Activated CD8-positive, alpha-beta memory T cell treated with anti-CD3 and anti-CD28 coated beads, Interleukin-2, amount 50 U/mL, for 1 hour (primary cell): ENCODE measurements around the gene LRG1.

Experiments
- DNase-seq: peaks from one replicate; pipeline ENCODE4 v3.0.0-alpha.2; 2020; ENCODE audit errors: extremely low read depth

LRG1 gene

GRCh38 chr19:4508698-4509097, 31.1 kb downstream of the LRG1 start:
- DNase-seq = no peak

- no peak for DNase-seq
Observed at GRCh38 chr19:4507804-4508203, 32.0 kb downstream of the LRG1 start.

GRCh38 chr19:4507150-4507452, 32.7 kb downstream of the LRG1 start:
- DNase-seq = no peak

GRCh38 chr19:4506449-4507149, 33.2 kb downstream of the LRG1 start:
- no peak for DNase-seq

- no peak for DNase-seq
Observed at GRCh38 chr19:4505570-4506448, 34.0 kb downstream of the LRG1 start.

- no peak for DNase-seq
Observed at GRCh38 chr19:4504891-4505569, 34.8 kb downstream of the LRG1 start.

GRCh38 chr19:4504297-4504701, 35.5 kb downstream of the LRG1 start:
- DNase-seq = no peak

GRCh38 chr19:4503825-4504170, 36.0 kb downstream of the LRG1 start:
- no peak for DNase-seq

GRCh38 chr19:4503132-4503824, 36.6 kb downstream of the LRG1 start:
- no peak for DNase-seq

- no peak for DNase-seq
Observed at GRCh38 chr19:4502282-4503131, 37.3 kb downstream of the LRG1 start.

GRCh38 chr19:4501691-4502090, 38.1 kb downstream of the LRG1 start:
- no peak for DNase-seq

- DNase-seq = no peak
Observed at GRCh38 chr19:4500841-4501591, 38.8 kb downstream of the LRG1 start.

GRCh38 chr19:4499855-4500254, 40.0 kb downstream of the LRG1 start:
- DNase-seq = no peak

GRCh38 chr19:4499318-4499717, 40.5 kb downstream of the LRG1 start:
- DNase-seq = no peak

- no peak for DNase-seq
Observed at GRCh38 chr19:4498694-4499093, 41.1 kb downstream of the LRG1 start.

GRCh38 chr19:4497770-4498389, 42.0 kb downstream of the LRG1 start:
- DNase-seq = no peak

- no peak for DNase-seq
Observed at GRCh38 chr19:4496304-4496703, 43.5 kb downstream of the LRG1 start.

- no peak for DNase-seq
Observed at GRCh38 chr19:4495471-4495870, 44.4 kb downstream of the LRG1 start.

GRCh38 chr19:4494691-4495064, 45.2 kb downstream of the LRG1 start:
- no peak for DNase-seq
